Ishikawa (cell line): ENCODE data around the gene SRPX.

ENCODE experiments used
- CEBPB ChIP-seq: IDR thresholded peaks from 2 replicates; pipeline ENCODE4 v1.6.1; 2012
- CREB1 ChIP-seq: IDR thresholded peaks from 2 replicates; pipeline ENCODE4 v1.6.1; 2012; ENCODE audit warnings: low read depth
- EGR1 ChIP-seq: IDR thresholded peaks from 2 replicates; pipeline ENCODE4 v1.6.1; 2012
- EP300 ChIP-seq: IDR thresholded peaks from 2 replicates; pipeline ENCODE4 v1.6.1; 2012; ENCODE audit warnings: borderline replicate concordance
- FOXM1 ChIP-seq: IDR thresholded peaks from 2 replicates; pipeline ENCODE4 v1.6.1; 2012; ENCODE audit warnings: low read depth, borderline replicate concordance
- MAX ChIP-seq: IDR thresholded peaks from 2 replicates; pipeline ENCODE4 v1.6.1; 2012
- NFIC ChIP-seq: IDR thresholded peaks from 2 replicates; pipeline ENCODE4 v1.6.1; 2012
- RAD21 ChIP-seq: IDR thresholded peaks from 2 replicates; pipeline ENCODE4 v1.6.1; 2012; ENCODE audit warnings: low read depth
- REST ChIP-seq: IDR thresholded peaks from 2 replicates; pipeline ENCODE4 v1.6.1; 2012; ENCODE audit warnings: low read depth, mild to moderate bottlenecking
- TAF1 ChIP-seq: IDR thresholded peaks from 2 replicates; pipeline ENCODE4 v1.6.1; 2012; ENCODE audit warnings: low read depth, mild to moderate bottlenecking
- TCF12 ChIP-seq: IDR thresholded peaks from 2 replicates; pipeline ENCODE4 v1.6.1; 2012; ENCODE audit warnings: low read depth
- TEAD4 ChIP-seq: IDR thresholded peaks from 2 replicates; pipeline ENCODE4 v1.6.1; 2012
- USF1 ChIP-seq: IDR thresholded peaks from 2 replicates; pipeline ENCODE4 v1.6.1; 2012
- YY1 ChIP-seq: IDR thresholded peaks from 2 replicates; pipeline ENCODE4 v1.6.1; 2012; ENCODE audit warnings: low read depth
- ZBTB7A ChIP-seq: IDR thresholded peaks from 2 replicates; pipeline ENCODE4 v1.6.1; 2012; ENCODE audit warnings: low read depth

Gene SRPX

GRCh38 chrX:38103857-38104812 lies 116.5 kb downstream of the SRPX start:
- TF ChIP-seq CEBPB (no peak), CREB1 (no peak), TAF1 (no peak), RAD21 (no peak), YY1 (no peak), FOXM1 (no peak), TEAD4 (no peak), REST (no peak), TCF12 (no peak), USF1 (no peak)

- TF ChIP-seq USF1 = no peak
- TF ChIP-seq ZBTB7A = no peak
- no peak for TF ChIP-seq CEBPB
Observed at GRCh38 chrX:38102875-38103274, 117.8 kb downstream of the SRPX start.

- no peak for TF ChIP-seq MAX
- TF ChIP-seq NFIC = no peak
- TF ChIP-seq CEBPB = no peak
- no peak for TF ChIP-seq CREB1
- TF ChIP-seq FOXM1 = no peak
- TF ChIP-seq TCF12 = no peak
- no peak for TF ChIP-seq EP300
- no peak for TF ChIP-seq EGR1
- TF ChIP-seq TEAD4 = no peak
- no peak for TF ChIP-seq REST
Observed at GRCh38 chrX:38102240-38102639, 118.4 kb downstream of the SRPX start.

- TF ChIP-seq EGR1 = no peak
- TF ChIP-seq USF1 = no peak
- TF ChIP-seq MAX = no peak
- TF ChIP-seq CEBPB = no peak
- TF ChIP-seq CREB1 = no peak
- no peak for TF ChIP-seq ZBTB7A
- TF ChIP-seq TEAD4 = no peak
- no peak for TF ChIP-seq EP300
- no peak for TF ChIP-seq RAD21
- no peak for TF ChIP-seq YY1
- TF ChIP-seq FOXM1 = no peak
- no peak for TF ChIP-seq TCF12
- no peak for TF ChIP-seq NFIC
- no peak for TF ChIP-seq REST
- TF ChIP-seq TAF1 = no peak
Observed at GRCh38 chrX:38099688-38100087, 121.0 kb downstream of the SRPX start.
